SU-DHL-6 (cell line): ENCODE results near the gene FAM227A.

ENCODE experiments used
- H2AFZ ChIP-seq: fragments of 200-600 bp; sonication (generic); 2 replicates; pipeline ENCODE4 v1.6.1; 2014; ENCODE audit warnings: low read depth, mild to moderate bottlenecking, moderate library complexity, mixed read lengths, antibody characterized with exemption, low read length; ENCODE audit not compliant: severe bottlenecking
- H3F3A ChIP-seq: fragments of 200-600 bp; shearing (Covaris generic); 2 replicates; pipeline ENCODE4 v1.6.0; 2016; ENCODE audit warnings: antibody characterized with exemption, mild to moderate bottlenecking; ENCODE audit not compliant: insufficient read depth
- H3K27ac ChIP-seq: fragments of 200-600 bp; sonication (generic); 2 replicates; pipeline ENCODE4 v1.5.1; 2016; ENCODE audit warnings: low read depth, mild to moderate bottlenecking, low read length, moderate library complexity, mixed read lengths
- H3K27me3 ChIP-seq: fragments of 200-600 bp; sonication (generic), shearing (Covaris generic); 2 replicates; pipeline ENCODE4 v1.6.0; 2014; ENCODE audit warnings: mild to moderate bottlenecking, low read length
- H3K36me3 ChIP-seq: fragments of 200-600 bp; sonication (generic); 2 replicates; pipeline ENCODE4 v1.6.1; 2014; ENCODE audit warnings: mild to moderate bottlenecking, low read length, mixed read lengths
- H3K4me2 ChIP-seq: fragments of 300-600, 200-600 bp; shearing (Covaris generic), sonication (generic); 2 replicates; pipeline ENCODE4 v1.6.0; 2014; ENCODE audit warnings: low read length, low read depth, mild to moderate bottlenecking; ENCODE audit not compliant: poor library complexity, severe bottlenecking
- H3K4me3 ChIP-seq: fragments of 200-600 bp; sonication (generic); 2 replicates; pipeline ENCODE4 v1.5.1; 2014; ENCODE audit warnings: antibody characterized with exemption, low read length, mild to moderate bottlenecking, mixed read lengths; ENCODE audit not compliant: insufficient read depth, poor library complexity, severe bottlenecking
- H3K79me2 ChIP-seq: fragments of 200-600 bp; sonication (generic); 2 replicates; pipeline ENCODE4 v1.6.1; 2014; ENCODE audit warnings: mild to moderate bottlenecking, low read length, moderate library complexity; ENCODE audit not compliant: insufficient read depth
- H3K9ac ChIP-seq: fragments of 200-600 bp; sonication (generic); 2 replicates; pipeline ENCODE4 v1.7.0; 2014; ENCODE audit warnings: mild to moderate bottlenecking, low read length
- H3K9me2 ChIP-seq: fragments of 200-600 bp; sonication (generic); replicated peaks from 2 replicates; pipeline ENCODE4 v1.6.1; 2014; ENCODE audit warnings: low read length; ENCODE audit not compliant: insufficient read depth
- H3K9me3 ChIP-seq: fragments of 200-600 bp; sonication (generic); 2 replicates; pipeline ENCODE4 v1.6.1; 2014; ENCODE audit warnings: low read length, mixed read lengths; ENCODE audit not compliant: insufficient read depth
- H4K20me1 ChIP-seq: fragments of 200-600 bp; sonication (generic); 2 replicates; pipeline ENCODE4 v1.6.1; 2014; ENCODE audit warnings: low read depth, mild to moderate bottlenecking, antibody characterized with exemption, low read length, moderate library complexity, mixed read lengths
- CTCF ChIP-seq: fragments of 200-600 bp; sonication (generic); IDR thresholded peaks from one replicate; pipeline ENCODE4 v1.5.1; 2017; ENCODE audit warnings: antibody characterized with exemption, mild to moderate bottlenecking, low read length, moderate library complexity; ENCODE audit not compliant: insufficient read depth, poor library complexity, severe bottlenecking
- EZH2phosphoT487 ChIP-seq: fragments of 200-600 bp; sonication (generic), shearing (Covaris generic); conservative IDR thresholded peaks from 2 replicates; pipeline ENCODE4 v1.6.1; 2018; ENCODE audit warnings: mild to moderate bottlenecking, antibody characterized with exemption, low read length, moderate library complexity, mixed read lengths

The FAM227A gene

GRCh38 chr22:38554281-38554680, 101.9 kb downstream of the FAM227A start:
- Histone ChIP-seq H3K9me2 (no peaks in the 10 kb centered on the region), H3K27me3 (no peaks in the 10 kb centered on the region), H3K4me2 (no peak overlapping the region), H3K79me2 (no peaks in the 10 kb centered on the region), H3F3A (no peaks in the 10 kb centered on the region), H2AFZ (no peak overlapping the region), H3K9ac (no peak overlapping the region), H3K4me3 (no peak overlapping the region), H4K20me1 (no peaks in the 10 kb centered on the region), H3K9me3 (no peaks in the 10 kb centered on the region), H3K36me3 (no peaks in the 10 kb centered on the region), H3K27ac (no peak overlapping the region)
- TF ChIP-seq CTCF (no peak), EZH2phosphoT487 (no peak)

GRCh38 chr22:38549101-38549894, 106.9 kb downstream of the FAM227A start:
- no peak for TF ChIP-seq EZH2phosphoT487
- TF ChIP-seq CTCF = no peak
- Histone ChIP-seq H3K9me3 (no peaks in the 10 kb centered on the region), H3K4me3 (no peak overlapping the region), H3K9ac (no peak overlapping the region), H4K20me1 (no peaks in the 10 kb centered on the region), H3K79me2 (no peaks in the 10 kb centered on the region), H3K4me2 (no peak overlapping the region), H3K9me2 (no peaks in the 10 kb centered on the region), H3K27ac (no peak overlapping the region), H3K36me3 (no peaks in the 10 kb centered on the region), H2AFZ (no peak overlapping the region), H3K27me3 (no peaks in the 10 kb centered on the region), H3F3A (no peaks in the 10 kb centered on the region)

GRCh38 chr22:38540701-38541100, 115.5 kb downstream of the FAM227A start:
- Histone ChIP-seq H3K36me3 (no peaks in the 10 kb centered on the region), H3K9me3 (no peaks in the 10 kb centered on the region), H4K20me1 (no peaks in the 10 kb centered on the region), H3K9ac (no peak overlapping the region), H3K27me3 (no peaks in the 10 kb centered on the region), H3F3A (no peaks in the 10 kb centered on the region), H3K4me3 (no peak overlapping the region), H3K4me2 (no peak overlapping the region), H3K9me2 (no peaks in the 10 kb centered on the region), H3K79me2 (no peaks in the 10 kb centered on the region), H3K27ac (no peak overlapping the region), H2AFZ (no peak overlapping the region)
- TF ChIP-seq EZH2phosphoT487 (no peak), CTCF (no peak)
